HL-60 (cell line): ENCODE data around the gene TTN.

Experiments
- DNase-seq, 2 experiments: peaks; one replicate each; pipeline ENCODE4 v3.0.0-alpha.2; 2010 to 2020; ENCODE audit warnings: low read depth in 1 of 2, low spot score in 1 of 2
- H3K27ac ChIP-seq: fragments of 250-450 bp; sonication (Bioruptor Pico); replicated peaks from 2 replicates; pipeline ENCODE4 v1.5.1; 2020; ENCODE audit warnings: mild to moderate bottlenecking, moderate library complexity
- H3K27me3 ChIP-seq: fragments of 250-450 bp; sonication (Bioruptor Pico); 2 replicates; pipeline ENCODE4 v1.5.1; 2021; ENCODE audit warnings: mild to moderate bottlenecking, moderate library complexity; ENCODE audit not compliant: insufficient read depth, poor library complexity, severe bottlenecking
- H3K4me3 ChIP-seq: replicated peaks from 2 replicates; pipeline ENCODE4 v1.5.1; 2011; ENCODE audit warnings: mild to moderate bottlenecking, control low read depth, low read length; ENCODE audit not compliant: insufficient read depth
- CTCF ChIP-seq: IDR thresholded peaks from one replicate; pipeline ENCODE4 v1.5.1; 2011; ENCODE audit warnings: low read length, control low read depth, inconsistent platforms; ENCODE audit not compliant: insufficient read depth
- GABPA ChIP-seq: IDR thresholded peaks from 2 replicates; pipeline ENCODE4 v1.6.1; 2012; ENCODE audit warnings: low read depth
- POLR2AphosphoS5 ChIP-seq: IDR thresholded peaks from 2 replicates; pipeline ENCODE4 v1.6.1; 2012; ENCODE audit warnings: low read depth
- SPI1 ChIP-seq: IDR thresholded peaks from 2 replicates; pipeline ENCODE4 v1.6.1; 2012; ENCODE audit warnings: low read depth, mild to moderate bottlenecking, borderline replicate concordance
- TF ChIP-seq, protein P1 (sequence below): IDR thresholded peaks from 2 replicates; pipeline ENCODE4 v1.6.1; 2012; ENCODE audit warnings: low read depth; ENCODE audit not compliant: insufficient replicate concordance

The TTN gene

GRCh38 chr2:178517496-178517895 is 289.7 kb downstream of the TTN start:
- TF ChIP-seq CTCF (no peak), SPI1 (no peak), POLR2AphosphoS5 (no peak), GABPA (no peak)
- TF ChIP-seq, protein P1, sequence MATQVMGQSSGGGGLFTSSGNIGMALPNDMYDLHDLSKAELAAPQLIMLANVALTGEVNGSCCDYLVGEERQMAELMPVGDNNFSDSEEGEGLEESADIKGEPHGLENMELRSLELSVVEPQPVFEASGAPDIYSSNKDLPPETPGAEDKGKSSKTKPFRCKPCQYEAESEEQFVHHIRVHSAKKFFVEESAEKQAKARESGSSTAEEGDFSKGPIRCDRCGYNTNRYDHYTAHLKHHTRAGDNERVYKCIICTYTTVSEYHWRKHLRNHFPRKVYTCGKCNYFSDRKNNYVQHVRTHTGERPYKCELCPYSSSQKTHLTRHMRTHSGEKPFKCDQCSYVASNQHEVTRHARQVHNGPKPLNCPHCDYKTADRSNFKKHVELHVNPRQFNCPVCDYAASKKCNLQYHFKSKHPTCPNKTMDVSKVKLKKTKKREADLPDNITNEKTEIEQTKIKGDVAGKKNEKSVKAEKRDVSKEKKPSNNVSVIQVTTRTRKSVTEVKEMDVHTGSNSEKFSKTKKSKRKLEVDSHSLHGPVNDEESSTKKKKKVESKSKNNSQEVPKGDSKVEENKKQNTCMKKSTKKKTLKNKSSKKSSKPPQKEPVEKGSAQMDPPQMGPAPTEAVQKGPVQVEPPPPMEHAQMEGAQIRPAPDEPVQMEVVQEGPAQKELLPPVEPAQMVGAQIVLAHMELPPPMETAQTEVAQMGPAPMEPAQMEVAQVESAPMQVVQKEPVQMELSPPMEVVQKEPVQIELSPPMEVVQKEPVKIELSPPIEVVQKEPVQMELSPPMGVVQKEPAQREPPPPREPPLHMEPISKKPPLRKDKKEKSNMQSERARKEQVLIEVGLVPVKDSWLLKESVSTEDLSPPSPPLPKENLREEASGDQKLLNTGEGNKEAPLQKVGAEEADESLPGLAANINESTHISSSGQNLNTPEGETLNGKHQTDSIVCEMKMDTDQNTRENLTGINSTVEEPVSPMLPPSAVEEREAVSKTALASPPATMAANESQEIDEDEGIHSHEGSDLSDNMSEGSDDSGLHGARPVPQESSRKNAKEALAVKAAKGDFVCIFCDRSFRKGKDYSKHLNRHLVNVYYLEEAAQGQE, result no peak
- Histone ChIP-seq H3K27ac (no peak overlapping the region), H3K4me3 (no peak overlapping the region), H3K27me3 (no peaks in the 10 kb centered on the region)
- DNase-seq, result no peak

DNA sequence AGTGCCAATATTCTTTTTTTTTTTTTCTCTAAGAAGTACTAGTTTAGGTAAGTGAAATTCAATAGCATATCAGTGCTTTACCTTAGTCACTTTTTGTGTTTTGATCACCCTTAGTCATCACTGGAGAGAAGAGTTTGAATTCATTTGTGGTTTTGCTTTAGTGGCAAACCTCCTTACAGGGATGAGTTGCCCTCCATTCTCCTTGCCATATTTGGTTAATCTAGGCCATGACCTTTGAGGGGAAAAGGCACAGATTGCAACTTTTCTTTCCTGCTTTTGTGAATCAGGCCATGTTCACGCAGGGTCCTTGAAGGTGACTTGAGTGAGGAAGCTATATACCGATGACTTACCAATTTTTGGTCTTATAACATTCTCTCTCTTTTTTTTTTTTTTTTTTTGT is 292.6 kb downstream of the TTN start:
- no peak overlapping the region for H3K4me3 ChIP-seq
- no peak for DNase-seq
- H3K27ac ChIP-seq, result no peak overlapping the region
- H3K27me3 ChIP-seq, result no peaks in the 10 kb centered on the region
- TF ChIP-seq POLR2AphosphoS5 (no peak), CTCF (no peak), GABPA (no peak), SPI1 (no peak)
- TF ChIP-seq, protein P1, result no peak

DNA sequence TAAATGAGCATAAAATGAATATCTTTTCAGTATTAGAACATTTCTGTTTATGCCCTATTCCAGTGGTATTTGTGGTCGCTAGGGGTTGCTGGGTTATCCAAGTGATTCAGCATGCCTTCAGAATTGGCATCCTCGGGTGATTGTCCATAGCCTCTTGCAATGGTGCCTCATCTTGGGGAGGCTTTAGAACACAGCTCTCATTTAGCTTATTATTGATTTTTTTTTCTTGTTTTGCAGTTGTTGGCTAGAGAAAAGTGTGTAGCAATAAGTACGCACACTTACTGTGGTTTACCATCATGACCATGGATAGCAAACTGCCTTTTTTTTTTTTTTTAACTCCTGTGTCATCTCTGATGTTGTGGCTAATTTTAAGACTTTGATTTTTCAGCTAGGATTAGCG is 293.3 kb downstream of the TTN start:
- H3K27ac ChIP-seq, result no peak overlapping the region
- H3K27me3 ChIP-seq, result no peaks in the 10 kb centered on the region
- no peak for DNase-seq
- H3K4me3 ChIP-seq, result no peak overlapping the region
- TF ChIP-seq CTCF, result no peak
- TF ChIP-seq, protein P1, result peak; percentile 31
